Activated T-helper 1 cell treated with Interleukin-2 at 50 U/mL for 16 hours (primary cell): ENCODE results near the gene FGGY.
"Not testable (repeated sequence)": the region's sequence is repeated elsewhere in the genome, so short reads cannot be mapped to it uniquely, and the experiment has no call there.

ENCODE experiments used
- DNase-seq: peaks from one replicate; pipeline ENCODE4 v3.0.0-alpha.2; 2020; ENCODE audit warnings: low read depth

Gene FGGY

DNA sequence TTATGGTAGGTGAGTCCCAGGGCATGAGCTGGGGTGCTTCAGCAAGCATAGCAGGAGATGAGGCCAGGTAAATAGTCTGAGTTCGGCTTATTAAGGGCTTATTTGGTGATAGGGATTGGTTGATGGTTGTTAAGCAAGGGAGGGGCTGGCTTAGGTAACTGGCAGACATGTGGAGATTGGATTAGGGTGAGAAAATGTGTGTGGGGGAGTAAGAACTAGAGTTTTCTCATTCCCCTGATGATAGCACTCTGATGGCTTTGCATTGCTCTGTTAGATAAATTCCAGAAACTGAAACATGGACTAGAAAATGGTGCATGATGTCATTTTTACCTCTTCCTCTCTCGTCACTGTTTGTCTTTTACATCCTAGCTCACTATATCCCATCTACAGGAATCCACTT is 53.6 kb downstream of the FGGY start:
- no peak for DNase-seq

DNA sequence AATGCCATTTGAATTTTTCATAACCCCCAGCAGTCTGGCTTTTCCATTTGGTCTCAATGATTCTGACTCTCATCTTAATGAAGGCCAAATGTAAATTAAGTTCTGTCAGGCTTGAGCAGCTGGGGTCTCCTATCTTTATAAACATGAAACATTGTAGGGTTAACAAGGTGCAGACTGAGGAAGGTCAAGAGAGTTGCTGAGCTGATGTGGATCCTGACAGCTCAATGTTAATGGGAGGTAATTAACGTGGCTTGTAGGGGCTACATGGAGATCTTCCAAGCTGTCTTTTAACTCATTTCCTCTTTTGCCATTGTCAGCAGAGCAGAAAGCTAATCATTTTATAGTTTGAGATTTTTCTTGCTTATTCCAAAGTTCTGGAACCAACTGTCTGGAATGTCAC is 55.2 kb downstream of the FGGY start:
- no peak for DNase-seq

DNA sequence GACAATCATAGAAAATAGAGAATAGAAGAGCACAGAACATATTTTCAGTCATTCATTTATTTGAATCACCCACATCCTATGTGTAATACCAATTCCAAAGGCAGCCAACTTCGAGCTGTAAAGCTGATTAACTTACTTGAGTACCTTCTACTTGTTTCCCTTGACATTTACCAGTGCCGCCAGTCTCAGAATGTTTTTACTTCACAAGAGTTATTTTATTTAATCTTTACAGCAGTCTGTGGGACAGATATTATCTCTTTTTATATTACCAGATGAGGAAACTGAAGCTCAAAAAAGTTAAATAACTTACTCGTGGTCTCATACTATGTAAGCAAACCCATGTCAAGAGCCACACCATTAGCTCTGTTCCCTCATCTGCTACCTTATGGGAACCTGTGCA is 56.6 kb downstream of the FGGY start:
- DNase-seq, result no peak

DNA sequence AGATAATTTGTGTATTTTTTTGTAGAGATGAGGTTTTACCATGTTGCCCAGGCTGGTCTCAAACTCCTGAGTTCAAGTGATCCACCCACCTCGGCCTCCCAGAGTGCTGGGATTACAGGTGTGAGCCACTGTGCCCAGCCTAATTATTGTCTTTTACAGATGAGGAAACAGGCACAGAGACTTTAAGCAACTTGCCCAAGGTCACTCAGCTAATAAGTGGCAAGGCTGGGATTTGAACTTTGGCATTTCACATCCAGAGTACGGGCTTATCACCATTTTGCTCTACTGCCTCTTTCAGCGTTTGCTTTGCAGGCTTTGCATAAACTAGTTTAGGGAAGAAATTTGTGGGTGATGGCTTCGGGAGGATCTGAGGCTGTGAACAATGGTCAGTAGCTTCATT is 57.3 kb downstream of the FGGY start:
- not testable (repeated sequence) for DNase-seq

DNA sequence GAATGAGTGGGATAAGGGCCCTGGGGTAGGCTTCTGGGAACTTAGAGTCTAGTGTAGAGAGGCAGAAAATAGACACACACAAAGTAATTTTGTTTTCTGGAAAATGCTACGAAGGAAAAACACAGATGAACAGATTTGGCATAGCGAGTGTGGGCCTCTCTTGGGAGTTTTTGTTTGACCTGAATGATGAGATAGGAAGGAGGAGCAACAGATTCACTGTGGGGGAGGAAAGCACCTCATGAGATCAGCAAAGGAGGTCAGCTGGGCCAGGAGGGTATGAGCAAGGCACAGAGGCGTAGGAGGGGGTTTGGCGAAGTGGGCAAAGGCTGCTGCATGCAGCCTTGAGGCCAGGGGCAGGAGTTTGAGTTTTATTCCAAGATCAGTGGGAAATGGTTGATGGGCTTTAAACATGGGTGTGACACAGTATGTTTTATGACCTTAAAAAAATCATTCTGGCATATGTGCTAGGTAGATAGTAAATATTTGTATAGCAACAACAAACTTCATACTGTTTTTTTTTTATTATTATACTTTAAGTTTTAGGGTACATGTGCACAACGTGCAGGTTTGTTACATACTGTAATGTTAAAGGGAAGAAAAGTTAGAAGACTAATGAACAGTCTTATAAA is 57.9 kb downstream of the FGGY start:
- DNase-seq, result no peak

DNA sequence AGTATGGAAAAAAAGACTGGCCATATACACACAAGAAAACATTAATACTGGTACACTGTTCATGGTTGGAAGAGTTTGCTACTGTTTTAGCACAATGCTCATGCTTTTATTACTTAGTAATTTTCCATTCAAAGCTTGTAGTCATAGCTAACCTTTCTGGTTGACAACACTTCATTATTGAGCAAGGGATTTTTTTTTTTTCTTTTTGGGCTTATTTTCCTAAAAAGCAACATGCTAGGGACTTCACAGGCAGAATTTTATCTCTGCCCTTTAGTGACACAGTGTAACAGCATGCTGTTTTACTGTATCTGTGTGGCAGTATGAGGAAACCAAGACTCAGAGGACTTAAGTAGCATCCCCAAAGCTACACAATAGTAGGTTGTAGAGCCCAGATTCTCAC is 58.5 kb downstream of the FGGY start:
- no peak for DNase-seq

DNA sequence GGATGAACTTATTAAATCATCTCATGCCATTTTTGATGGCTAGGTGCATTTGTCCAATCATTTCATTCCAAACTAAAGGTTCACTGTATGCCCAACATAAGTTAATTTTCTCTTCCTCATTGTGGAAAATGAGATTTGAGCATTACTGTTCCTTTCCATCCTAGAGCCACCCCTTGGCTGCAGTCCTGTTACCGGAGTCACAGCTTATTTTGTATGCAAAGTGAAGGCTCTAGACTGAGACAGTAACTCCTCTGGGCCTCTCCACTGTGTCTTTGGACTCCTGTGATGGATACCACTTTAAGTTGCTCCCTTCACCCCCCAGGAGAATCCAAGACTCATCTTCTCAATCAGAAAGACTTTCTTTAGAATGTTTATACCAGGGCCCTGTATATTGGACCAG is 59.7 kb downstream of the FGGY start:
- DNase-seq, result no peak

DNA sequence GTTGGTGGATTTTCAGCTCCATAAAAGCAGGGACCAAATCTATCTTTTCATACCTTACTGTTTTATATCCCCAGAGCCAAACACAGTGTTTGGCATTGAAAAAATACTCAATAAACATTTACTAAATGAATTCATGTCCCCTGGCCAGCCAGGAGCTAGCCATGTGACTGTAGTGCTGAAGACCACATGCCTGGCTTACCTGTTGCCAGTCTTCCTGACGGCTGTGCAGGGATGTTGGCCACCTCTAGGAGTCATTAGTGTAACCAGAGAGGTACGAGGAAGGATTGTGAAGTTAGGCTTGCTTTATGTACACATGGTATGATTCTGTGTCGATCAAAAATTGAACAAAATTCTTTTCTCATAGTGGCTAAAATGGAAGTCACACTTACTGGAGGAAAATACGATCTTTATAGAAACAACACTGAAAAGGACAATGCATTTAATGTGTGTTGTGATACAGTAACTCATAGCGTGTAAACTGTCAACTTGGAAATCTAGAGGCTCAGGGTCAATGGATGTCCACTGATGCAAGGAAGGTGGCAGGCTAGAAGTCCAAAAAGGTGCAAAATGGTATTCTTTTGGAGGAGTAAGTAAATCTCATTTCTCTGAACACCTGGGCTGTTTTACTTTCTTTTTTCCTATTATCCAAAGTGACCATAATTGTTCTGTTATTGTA is 60.9 kb downstream of the FGGY start:
- no peak for DNase-seq

DNA sequence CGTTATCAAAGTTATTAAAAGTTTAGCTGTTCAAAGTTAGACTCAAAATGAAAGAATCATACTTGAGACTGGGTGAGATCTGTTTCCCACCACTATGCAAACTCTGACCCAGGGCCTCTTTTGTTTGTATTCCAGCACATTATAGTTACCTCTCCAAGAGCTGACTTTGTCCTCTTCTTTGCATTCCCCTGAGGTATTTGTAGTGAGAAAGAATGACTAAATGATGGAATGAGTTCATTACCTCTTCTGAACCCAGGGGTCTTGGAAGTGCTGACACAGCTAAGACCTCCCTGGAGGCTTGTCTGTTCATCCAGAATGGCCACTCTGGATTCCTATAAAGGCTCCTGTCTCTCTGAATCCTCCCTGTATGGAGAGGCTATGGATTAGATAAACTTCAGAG is 62.4 kb downstream of the FGGY start:
- no peak for DNase-seq

DNA sequence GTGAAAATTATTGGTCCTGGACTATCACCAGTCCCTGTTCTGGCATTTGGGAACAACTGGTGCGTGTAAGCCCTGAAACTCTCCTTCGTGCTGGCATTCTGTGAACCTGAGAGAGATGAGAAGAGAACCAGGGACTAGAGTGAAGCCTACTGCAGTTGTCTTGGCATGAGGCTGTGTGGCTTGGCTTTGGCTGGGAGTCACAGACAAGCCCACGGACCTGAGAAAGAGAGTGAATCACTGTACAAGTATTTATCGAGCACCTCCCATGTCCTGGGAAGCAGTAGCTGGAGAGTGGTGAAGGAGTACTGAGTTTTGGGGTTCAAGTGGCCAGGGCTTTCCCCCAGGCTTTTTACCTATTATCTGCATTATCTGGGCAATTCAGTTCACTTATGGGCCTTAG is 63.3 kb downstream of the FGGY start:
- DNase-seq, result no peak

DNA sequence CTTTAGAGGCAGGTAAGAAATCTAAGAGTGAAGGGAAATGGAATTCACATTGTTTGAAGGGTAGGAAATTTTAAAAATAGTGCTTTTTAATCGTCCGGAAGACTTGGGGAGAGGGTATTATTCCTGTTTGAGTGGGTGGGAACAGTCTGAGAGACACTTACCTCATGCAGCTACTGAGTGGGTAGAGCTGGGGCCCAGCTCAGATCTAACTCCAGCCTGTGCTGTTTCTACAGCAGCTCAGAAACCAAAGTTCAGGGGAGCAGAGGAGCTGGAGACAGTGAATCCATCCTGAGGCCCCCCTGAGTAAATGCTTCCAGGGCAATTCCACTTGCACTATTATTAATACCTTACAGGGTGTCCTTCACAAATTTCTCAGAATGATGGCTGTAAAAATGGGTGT is 63.8 kb downstream of the FGGY start:
- no peak for DNase-seq

DNA sequence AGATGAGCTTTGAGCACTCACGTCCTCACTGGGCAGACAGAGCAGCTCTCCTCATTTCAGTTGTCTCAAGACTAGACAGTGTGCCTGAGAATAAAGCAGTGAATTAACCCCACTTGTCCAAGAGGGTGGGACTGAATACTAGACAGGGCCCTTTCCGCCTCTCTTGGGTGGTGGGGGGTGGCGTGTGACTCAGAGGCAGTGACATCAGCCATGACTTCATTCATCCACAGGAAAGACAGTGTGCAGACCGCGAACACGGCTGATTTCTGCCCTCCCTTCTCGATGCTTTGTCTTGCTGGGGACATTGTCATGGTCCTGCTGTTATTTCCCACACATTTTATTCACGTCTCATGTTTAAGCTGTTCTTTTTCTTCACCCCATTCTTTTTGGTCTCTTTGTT is 64.9 kb downstream of the FGGY start:
- no peak for DNase-seq

DNA sequence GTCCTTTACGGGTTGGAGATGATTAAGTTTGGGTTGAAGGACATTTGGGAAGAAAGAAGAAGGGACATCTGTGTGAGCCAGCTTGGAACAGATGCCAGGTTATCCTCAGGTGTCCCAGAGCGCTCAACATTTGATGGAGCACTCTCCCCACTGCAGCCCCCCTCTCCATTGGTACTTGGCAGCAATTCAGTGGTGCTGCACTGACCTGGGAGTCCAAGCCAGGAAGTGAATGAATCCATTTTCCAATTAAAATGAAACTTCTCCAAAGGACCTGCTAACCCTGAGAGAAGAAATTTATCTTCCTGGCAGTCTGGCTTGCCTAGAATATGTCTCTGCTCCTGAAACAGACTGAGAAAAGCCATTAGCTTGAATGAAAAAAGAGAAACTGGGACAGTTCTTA is 67.1 kb downstream of the FGGY start:
- DNase-seq, result no peak

DNA sequence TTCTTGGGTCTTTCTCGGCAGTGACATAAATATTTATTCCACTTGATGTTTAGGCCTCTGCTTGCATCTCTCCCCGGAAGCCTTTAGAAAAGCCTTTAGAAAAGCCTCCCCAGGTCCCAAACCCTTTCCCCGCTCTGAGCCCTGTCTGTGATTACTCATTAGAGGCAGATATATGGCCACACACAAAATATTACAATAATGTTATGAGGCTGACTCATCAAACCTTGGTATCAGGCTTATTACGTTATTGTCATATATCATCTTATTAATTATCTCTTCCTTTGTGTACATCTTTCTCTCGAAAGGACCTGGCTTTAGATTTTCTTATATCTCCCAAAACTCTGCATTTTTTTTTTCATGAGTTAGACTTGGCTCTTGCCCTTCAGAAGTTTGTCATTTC is 69.5 kb downstream of the FGGY start:
- DNase-seq, result no peak

DNA sequence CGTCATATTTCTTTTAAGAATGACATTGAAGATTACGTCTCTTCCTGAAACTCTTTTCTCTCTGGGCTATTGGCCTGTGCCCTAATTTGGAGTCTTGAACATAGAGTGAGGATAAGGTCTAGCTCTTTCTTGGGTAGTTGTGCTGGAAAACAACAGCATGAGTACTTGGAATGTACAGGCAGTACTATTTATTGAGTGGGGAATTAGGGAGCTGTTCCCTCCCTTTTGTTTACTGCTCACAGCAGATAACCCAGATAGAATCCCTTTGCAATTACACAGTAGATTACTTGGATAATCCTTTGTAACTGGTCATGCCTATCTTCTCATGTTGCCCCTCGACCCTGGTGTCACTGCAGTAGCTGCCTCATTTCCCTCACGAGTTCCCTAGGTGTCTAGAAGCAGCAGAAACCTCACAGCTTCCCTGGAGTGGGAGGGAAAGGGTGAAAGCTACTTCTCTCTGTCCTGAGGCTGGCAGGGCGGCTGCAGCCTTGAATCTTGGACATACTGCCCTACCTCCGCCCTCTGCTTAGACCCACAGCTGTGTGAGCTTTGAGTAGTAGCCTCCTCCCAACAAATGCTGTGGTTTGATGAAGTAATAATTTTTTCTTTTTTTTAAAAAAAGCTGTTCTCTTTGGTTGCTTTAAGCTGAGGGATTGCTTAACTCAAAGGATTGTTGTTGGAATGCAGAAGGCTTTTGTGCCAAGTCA is 70.6 kb downstream of the FGGY start:
- DNase-seq, result no peak

DNA sequence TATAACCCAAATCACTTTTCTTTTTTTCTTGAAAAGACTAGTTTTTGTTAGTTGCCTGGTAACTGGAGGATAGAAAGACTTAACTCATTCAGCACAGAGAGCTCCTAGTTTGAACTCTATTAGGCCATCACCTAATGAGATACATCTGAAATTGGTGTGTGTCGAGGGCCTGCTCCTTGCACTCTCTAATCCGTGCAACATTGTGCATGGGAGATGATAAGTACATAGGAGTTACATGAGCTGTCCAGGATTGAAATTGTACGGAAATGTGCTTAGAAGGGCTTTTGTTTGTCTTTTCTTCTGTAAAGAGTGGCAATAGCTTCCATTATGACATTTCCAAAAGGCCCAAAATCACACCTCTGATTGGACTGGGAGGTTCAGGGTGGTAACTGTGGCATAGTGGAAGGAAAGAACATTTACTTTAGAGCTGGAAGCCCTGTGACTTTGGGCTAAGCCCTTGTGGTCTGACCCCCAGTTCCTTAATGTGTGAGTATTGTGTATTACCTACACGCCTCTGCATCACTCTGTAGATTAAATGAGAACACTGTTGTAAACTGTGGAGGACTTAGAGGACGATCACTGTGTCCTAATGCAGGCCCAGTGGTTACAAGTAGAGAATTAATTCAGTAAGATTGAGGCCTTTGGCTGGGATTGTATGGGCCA is 71.2 kb downstream of the FGGY start:
- DNase-seq, result no peak

DNA sequence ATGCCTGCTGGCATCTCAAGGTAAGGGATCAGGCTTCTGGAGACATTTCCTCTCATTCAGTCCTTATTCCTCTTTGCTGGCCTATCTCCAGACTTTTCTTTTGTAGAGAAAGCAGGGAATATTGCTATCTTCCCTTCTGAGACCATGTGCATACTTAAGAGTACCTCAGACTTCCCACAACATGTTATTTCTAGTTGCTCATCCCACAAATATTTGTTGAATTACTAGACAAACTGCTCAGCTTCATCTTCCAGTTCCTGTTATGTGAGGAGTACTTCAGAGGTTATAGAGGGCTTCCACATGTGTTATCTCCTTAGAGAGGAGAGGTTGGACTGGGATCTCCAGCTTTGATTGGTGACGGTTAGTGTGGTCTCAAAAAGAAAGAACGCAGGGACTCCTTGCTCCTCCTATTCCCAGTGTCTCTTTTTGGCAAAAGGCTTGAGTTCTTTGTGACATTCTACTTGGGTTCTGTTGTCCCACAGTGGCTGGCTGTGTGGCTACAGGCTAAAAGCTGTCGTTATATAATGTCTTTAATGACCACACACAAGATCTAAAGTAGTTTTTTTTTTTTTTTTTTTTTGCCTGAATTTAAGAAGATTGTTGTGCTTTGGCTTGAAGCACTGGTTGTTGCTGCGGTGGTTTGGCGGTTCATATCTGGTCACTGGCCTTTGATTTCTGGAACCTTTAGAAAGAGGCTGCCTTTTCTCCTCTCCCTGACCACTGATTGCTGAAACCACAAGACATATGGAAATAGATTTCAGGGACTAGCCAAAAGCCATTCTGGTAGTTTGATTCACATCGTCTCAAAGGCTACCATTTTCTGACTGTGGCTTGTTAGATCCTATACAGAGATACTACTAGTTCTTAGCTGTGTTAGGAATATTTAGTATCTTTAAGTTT is 78.7 kb downstream of the FGGY start:
- no peak for DNase-seq

DNA sequence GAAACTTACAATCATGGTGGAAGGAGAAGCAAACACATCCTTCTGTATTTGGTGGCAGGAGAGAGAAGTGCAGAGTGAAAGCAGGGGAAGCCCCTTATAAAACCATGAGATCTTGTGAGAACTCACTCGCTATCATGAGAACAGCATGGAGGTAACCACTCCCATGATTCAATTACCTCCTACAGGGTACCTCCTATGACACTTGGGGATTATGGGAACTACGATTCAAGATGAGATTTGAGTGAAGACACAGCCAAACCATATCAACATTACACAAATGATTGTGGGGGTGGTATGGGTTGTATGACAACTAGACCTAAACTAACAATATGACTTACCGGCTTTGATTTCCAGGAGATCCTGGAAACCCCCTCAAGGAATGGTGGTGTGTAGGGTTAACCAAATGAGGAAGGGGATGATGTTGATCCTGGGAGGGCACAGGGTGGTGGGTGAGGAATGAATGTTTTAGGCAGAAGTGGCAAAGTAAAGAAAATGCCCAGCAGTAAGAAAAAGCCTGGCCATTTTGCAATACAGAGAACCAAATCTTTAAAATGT is 80.5 kb downstream of the FGGY start:
- no peak for DNase-seq

DNA sequence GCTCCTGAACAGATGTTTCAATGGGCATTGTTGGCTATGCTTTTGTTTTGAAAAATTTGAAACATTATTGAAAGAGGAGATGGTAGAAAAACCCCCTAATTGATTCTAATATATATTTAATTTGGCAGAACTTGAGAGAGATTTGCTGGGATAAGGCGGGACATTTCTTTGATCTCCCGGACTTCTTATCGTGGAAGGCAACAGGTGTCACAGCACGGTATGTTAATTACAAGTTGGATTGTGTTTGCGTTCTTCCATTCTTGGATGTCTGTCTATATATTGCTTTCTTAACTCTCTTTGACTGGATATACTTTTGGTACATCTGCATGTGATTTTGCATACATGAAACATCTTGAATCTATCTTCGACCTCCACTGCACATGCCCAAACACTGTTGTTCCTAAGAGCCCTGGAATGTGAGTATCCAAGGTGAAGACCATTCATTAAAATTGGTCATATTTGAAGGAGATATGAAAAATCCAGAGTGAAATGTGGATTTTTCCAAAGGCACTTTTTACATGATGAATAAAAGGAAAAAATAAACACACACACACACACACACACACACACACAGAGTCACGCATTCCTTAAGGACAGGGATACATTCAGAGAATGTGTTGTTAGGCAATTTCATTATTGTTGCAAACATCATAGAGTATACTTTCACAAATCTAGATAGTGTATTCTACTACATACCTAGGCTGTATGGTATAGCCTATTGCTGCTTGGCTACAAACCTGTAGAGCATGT is 81.9 kb downstream of the FGGY start:
- no peak for DNase-seq

DNA sequence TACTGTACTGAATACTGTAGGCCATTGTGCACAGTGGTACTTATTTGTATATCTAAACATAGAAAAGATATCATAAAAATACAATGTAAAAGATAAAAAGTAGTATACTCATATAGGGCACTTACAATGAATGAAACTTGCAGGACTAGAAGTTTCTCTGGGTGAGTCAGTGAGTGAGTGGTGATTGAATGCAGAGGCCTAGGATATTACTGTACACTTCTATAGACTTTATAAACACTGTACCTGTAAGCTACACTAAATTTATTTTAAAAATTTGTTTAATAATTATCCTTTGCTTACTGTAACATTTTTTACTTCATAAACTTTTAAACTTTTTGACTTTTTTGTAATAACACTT is 82.5 kb downstream of the FGGY start:
- DNase-seq, result no peak

DNA sequence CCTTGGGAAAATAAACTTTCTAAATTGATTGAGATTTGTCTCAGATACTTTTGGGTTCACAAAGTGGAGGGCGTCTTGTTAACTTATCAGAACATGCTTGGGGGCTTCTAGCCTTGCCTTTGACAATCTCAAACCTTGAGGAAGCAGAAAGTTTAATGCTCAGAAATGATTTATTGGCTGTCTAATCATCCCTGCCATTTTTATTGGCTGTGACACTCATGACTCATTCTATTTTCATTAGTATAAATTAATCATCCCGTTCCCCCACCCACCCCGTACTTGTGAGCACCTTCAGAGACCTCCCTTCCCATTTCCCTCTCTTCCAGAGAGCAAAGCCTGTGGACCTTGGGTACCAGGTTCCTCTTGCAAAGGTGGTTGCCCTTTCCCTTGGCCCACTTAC is 87.1 kb downstream of the FGGY start:
- no peak for DNase-seq
